Stomach (tissue), 4 donors: Measurements from ENCODE around the gene XXYLT1.

Experiments
- EP300 ChIP-seq: sonication (generic); formaldehyde crosslinking; IDR thresholded peaks from one replicate; pipeline ENCODE4 v1.6.1; 2017; ENCODE audit warnings: antibody characterized with exemption
- POLR2A ChIP-seq, 4 donors: fragments of 450-650 bp; IDR thresholded peaks; one replicate each; pipeline ENCODE4 v1.6.1; 2016; ENCODE audit warnings: antibody characterized with exemption in 4 of 4, control low read depth in 2 of 4, mild to moderate bottlenecking in 1 of 4, moderate library complexity in 1 of 4
- POLR2AphosphoS5 ChIP-seq, 3 donors: sonication (generic); formaldehyde crosslinking; IDR thresholded peaks; one replicate each; pipeline ENCODE4 v1.6.1; 2016; ENCODE audit warnings: antibody characterized with exemption in 3 of 3
- TF ChIP-seq, protein P1 (sequence below), 7 experiments: fragments of 450-650 bp in 4 of 7; fragments of 200-600 bp in 3 of 7; sonication (generic) in 3 of 7; IDR thresholded peaks; one replicate each; pipeline ENCODE4 v1.5.1; 2016 to 2019; ENCODE audit warnings: antibody characterized with exemption in 7 of 7, control low read depth in 2 of 7, mild to moderate bottlenecking in 1 of 7

GRCh38 chr3:195069501-195070251 lies 201.3 kb downstream of the XXYLT1 start:
- no peak for TF ChIP-seq POLR2A (IDR thresholded peaks at IDR 0.05)
- TF ChIP-seq, protein P1, sequence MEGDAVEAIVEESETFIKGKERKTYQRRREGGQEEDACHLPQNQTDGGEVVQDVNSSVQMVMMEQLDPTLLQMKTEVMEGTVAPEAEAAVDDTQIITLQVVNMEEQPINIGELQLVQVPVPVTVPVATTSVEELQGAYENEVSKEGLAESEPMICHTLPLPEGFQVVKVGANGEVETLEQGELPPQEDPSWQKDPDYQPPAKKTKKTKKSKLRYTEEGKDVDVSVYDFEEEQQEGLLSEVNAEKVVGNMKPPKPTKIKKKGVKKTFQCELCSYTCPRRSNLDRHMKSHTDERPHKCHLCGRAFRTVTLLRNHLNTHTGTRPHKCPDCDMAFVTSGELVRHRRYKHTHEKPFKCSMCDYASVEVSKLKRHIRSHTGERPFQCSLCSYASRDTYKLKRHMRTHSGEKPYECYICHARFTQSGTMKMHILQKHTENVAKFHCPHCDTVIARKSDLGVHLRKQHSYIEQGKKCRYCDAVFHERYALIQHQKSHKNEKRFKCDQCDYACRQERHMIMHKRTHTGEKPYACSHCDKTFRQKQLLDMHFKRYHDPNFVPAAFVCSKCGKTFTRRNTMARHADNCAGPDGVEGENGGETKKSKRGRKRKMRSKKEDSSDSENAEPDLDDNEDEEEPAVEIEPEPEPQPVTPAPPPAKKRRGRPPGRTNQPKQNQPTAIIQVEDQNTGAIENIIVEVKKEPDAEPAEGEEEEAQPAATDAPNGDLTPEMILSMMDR (IDR thresholded peaks at IDR 0.05), result no peak
- TF ChIP-seq EP300, result no peak
- no peak for TF ChIP-seq POLR2AphosphoS5 (IDR thresholded peaks at IDR 0.05)
